K562 (cell line): ENCODE results near the gene JSRP1. TPM values are rescaled to one million over a fixed set of nuclear protein-coding genes. Genes with fewer than 3 reads are reported as not detected.

Source experiments
- ATAC-seq: fragments of 200-7000 bp; cut with Tn5 transposase; 3 replicates; pipeline ENCODE4 v1.9.1; 2020; ENCODE audit warnings: moderate library complexity
- BruUV-seq: library from RNA; stranded (reverse); fragments of 400-500 nt; replicated peaks from 2 replicates; lab custom pipeline; 2021; lab: Mats Ljungman, UMichigan
- CTCF ChIA-PET: fragments of 300-600 bp; formaldehyde crosslinking; extraction: SDS; loops from one replicate; lab custom pipeline; 2021; ENCODE audit warnings: low intra/inter-chr PET ratio; lab: Yijun Ruan, JAX
- POLR2A ChIA-PET: fragments of 300-600, 350-650 bp; sonication (Branson Sonifier 250); formaldehyde crosslinking; extraction: SDS; loops from one replicate; lab custom pipeline; 2021; ENCODE audit warnings: antibody characterized with exemption, inconsistent platforms; lab: Yijun Ruan, JAX
- DNase-seq, 4 experiments: peaks; one replicate each; pipeline versions ENCODE4 v3.0.0 to v3.0.0-alpha.2; 2011 to 2018; ENCODE audit warnings: low spot score in 3 of 4, mixed read lengths in 3 of 4; ENCODE audit errors: extremely low read depth in 1 of 4
- FAIRE-seq: peaks from 2 replicates; lab custom pipeline; 2011; peaks lifted over from hg19 to GRCh38; lab: Jason Lieb, UNC
- H2AFZ ChIP-seq: 2 replicates; pipeline ENCODE4 v1.6.0; 2011; ENCODE audit warnings: low read depth, low read length, control low read depth, inconsistent platforms
- H3K27ac ChIP-seq: fragments of 200-600 bp; 3 replicates; pipeline ENCODE4 v1.8.0; 2011; ENCODE audit warnings: low read depth, mild to moderate bottlenecking, control low read depth, inconsistent platforms, low read length, moderate library complexity, mixed read lengths; ENCODE audit errors: extremely low read depth
- H3K27me3 ChIP-seq, 2 experiments: fragments of 300-600 bp in 1 of 2; 2 replicates in 1 of 2; 3 replicates in 1 of 2; pipeline versions ENCODE4 v1.6.0 to v1.8.0; 2011; ENCODE audit warnings: inconsistent platforms in 2 of 2, low read length in 2 of 2, mild to moderate bottlenecking in 1 of 2, mixed read lengths in 1 of 2, moderate library complexity in 1 of 2; ENCODE audit not compliant: control insufficient read depth in 2 of 2, insufficient read depth in 2 of 2
- H3K36me3 ChIP-seq: fragments of 300-600 bp; 3 replicates; pipeline ENCODE4 v1.8.0; 2011; ENCODE audit warnings: mild to moderate bottlenecking, low read length, inconsistent platforms; ENCODE audit not compliant: control insufficient read depth, insufficient read depth
- H3K4me1 ChIP-seq, 2 experiments: fragments of 200-600 bp in 1 of 2; replicated peaks in 1 of 2; 2 replicates in 1 of 2; 3 replicates in 1 of 2; pipeline versions ENCODE4 v1.5.1 to v1.8.0; 2011; ENCODE audit warnings: inconsistent platforms in 2 of 2, low read length in 2 of 2, mild to moderate bottlenecking in 1 of 2, mixed read lengths in 1 of 2, moderate library complexity in 1 of 2; ENCODE audit not compliant: control insufficient read depth in 2 of 2, insufficient read depth in 2 of 2
- H3K4me2 ChIP-seq: 2 replicates; pipeline ENCODE4 v1.6.1; 2011; ENCODE audit warnings: low read length, control low read depth, inconsistent platforms, mixed read lengths; ENCODE audit not compliant: insufficient read depth
- H3K4me3 ChIP-seq: fragments of 200-600 bp; sonication (generic), shearing (Covaris generic); 2 replicates; pipeline ENCODE4 v1.5.1; 2016; ENCODE audit warnings: control low read depth, inconsistent platforms
- H3K79me2 ChIP-seq: fragments of 200-600 bp; 3 replicates; pipeline ENCODE4 v1.8.0; 2011; ENCODE audit warnings: low read length, inconsistent platforms; ENCODE audit not compliant: control insufficient read depth, insufficient read depth
- H3K9ac ChIP-seq, 2 experiments: 2 replicates each; pipeline versions ENCODE4 v1.6.0 to v1.6.1; 2011; ENCODE audit warnings: low read depth in 2 of 2, low read length in 2 of 2, control low read depth in 1 of 2, inconsistent platforms in 1 of 2, mild to moderate bottlenecking in 1 of 2, mixed read lengths in 1 of 2; ENCODE audit not compliant: insufficient read depth in 1 of 2
- H3K9me1 ChIP-seq: one replicate; pipeline ENCODE4 v1.6.0; 2011; ENCODE audit warnings: inconsistent platforms, mild to moderate bottlenecking, low read length, moderate library complexity; ENCODE audit not compliant: control insufficient read depth, insufficient read depth
- H3K9me3 ChIP-seq: replicated peaks from 2 replicates; pipeline ENCODE4 v1.5.1; 2011; ENCODE audit warnings: low read depth, low read length, inconsistent platforms; ENCODE audit not compliant: control insufficient read depth, insufficient read depth
- H4K20me1 ChIP-seq: replicated peaks from 2 replicates; pipeline ENCODE4 v1.6.1; 2011; ENCODE audit warnings: low read length, inconsistent platforms, mixed read lengths; ENCODE audit not compliant: control insufficient read depth, insufficient read depth
- CEBPB ChIP-seq: fragments of 450-650 bp; IDR thresholded peaks from 2 replicates; pipeline ENCODE4 v1.6.1; 2016; ENCODE audit warnings: missing genetic modification characterization, missing compliant biosample characterization
- CHD2 ChIP-seq: IDR thresholded peaks from 2 replicates; pipeline ENCODE4 v1.6.1; 2011; ENCODE audit warnings: low read depth, low read length
- HCFC1 ChIP-seq: IDR thresholded peaks from 2 replicates; pipeline ENCODE4 v1.6.1; 2012; ENCODE audit warnings: low read depth, low read length, improper control_type of control experiment
- HMGN3 ChIP-seq: IDR thresholded peaks from 2 replicates; pipeline ENCODE4 v1.6.1; 2011; ENCODE audit warnings: borderline replicate concordance, low read depth, mild to moderate bottlenecking, mixed read lengths, low read length; ENCODE audit not compliant: insufficient read length; ENCODE audit errors: extremely low read depth
- KAT7 ChIP-seq: sonication (generic); formaldehyde crosslinking; IDR thresholded peaks from 2 replicates; pipeline ENCODE4 v1.8.0; 2022; ENCODE audit warnings: missing genetic modification reagents, mild to moderate bottlenecking, borderline replicate concordance
- KDM5B ChIP-seq: fragments of 200-600 bp; sonication (generic); IDR thresholded peaks from 2 replicates; pipeline ENCODE4 v1.6.1; 2012; ENCODE audit warnings: low read depth, mild to moderate bottlenecking, moderate library complexity, low read length, control low read depth, inconsistent platforms; ENCODE audit not compliant: insufficient replicate concordance
- ZNF133 ChIP-seq: fragments of 250-450 bp; sonication (Bioruptor Pico); IDR thresholded peaks from 2 replicates; pipeline ENCODE4 v1.4.0; 2020; ENCODE audit warnings: mild to moderate bottlenecking
- ZNF134 ChIP-seq: fragments of 250-450 bp; sonication (Bioruptor Pico); conservative IDR thresholded peaks from 2 replicates; pipeline ENCODE4 v1.4.0; 2020
- WGBS: fragments of 100-300 bp; shearing (Covaris generic); methylation state at CpG from one replicate; pipeline ENCODE4 v1.1.6; 2016; ENCODE audit warnings: low coverage, mixed read lengths; ENCODE audit not compliant: insufficient coverage; ENCODE audit errors: missing lambda C conversion rate; 5-methylcytosine and 5-hydroxymethylcytosine counted together
- in situ Hi-C: fragments of 300-500 bp; cut with MboI; formaldehyde crosslinking; loops from 4 replicates; pipeline ENCODE4 v1.15.0; 2018; ENCODE audit warnings: inconsistent platforms, mixed read lengths
- intact Hi-C: fragments of 100-400 bp; cut with micrococcal nuclease; formaldehyde crosslinking; loops from 2 replicates; pipeline ENCODE4 v1.14.2; 2022
- polyA plus RNA-seq, 8 experiments: library from polyadenylated mRNA; depleted of rRNA in 4 of 8; stranded (reverse) in 5 of 8; unstranded in 3 of 8; fragments of >200 nt; fragmentation: Nextera tagmentation in 2 of 8; fragmentation: Illumina TruSeq in 1 of 8; extraction: Ambion mirVana in 2 of 8; extraction: Trizol in 1 of 8; gene quantifications; 2 replicates each; pipeline versions ENCODE4 v1.2.1 to v1.2.3, GENCODE V29; 2011 to 2014; ENCODE audit warnings: inconsistent platforms in 1 of 8, missing spikeins in 1 of 8
- total RNA-seq, 7 experiments: library from RNA; depleted of rRNA in 6 of 7; stranded (reverse); fragments of >200 nt in 6 of 7; fragmentation: Illumina TruSeq in 2 of 7; extraction: Trizol in 2 of 7; gene quantifications; 2 replicates each; pipeline versions ENCODE4 v1.2.1 to v1.2.3, GENCODE V29; 2011 to 2021; ENCODE audit warnings: low replicate concordance in 1 of 7
- TF ChIP-seq, protein P1 (sequence below): fragments of 450-650 bp; IDR thresholded peaks from 2 replicates; pipeline ENCODE4 v1.6.1; 2018; ENCODE audit not compliant: partially characterized antibody
- TF ChIP-seq, protein P2 (sequence below): fragments of 250-450 bp; sonication (Bioruptor Pico); IDR thresholded peaks from 2 replicates; pipeline ENCODE4 v1.5.0; 2022; ENCODE audit warnings: mild to moderate bottlenecking
- TF ChIP-seq, protein P3 (sequence below): sonication (generic); formaldehyde crosslinking; IDR thresholded peaks from 2 replicates; pipeline ENCODE4 v1.8.0; 2022; ENCODE audit warnings: missing genetic modification reagents, mild to moderate bottlenecking, moderate library complexity, borderline replicate concordance
- TF ChIP-seq, protein P4 (sequence below): fragments of 250-450 bp; sonication (Bioruptor Pico); IDR thresholded peaks from 2 replicates; pipeline ENCODE4 v1.8.0; 2022; ENCODE audit warnings: inconsistent platforms

JSRP1 gene
- total and polyA plus RNA-seq, 9 of the 15 experiments (the other 6 are each of a cell fraction or from before 2014, with no cell fraction given) = 0.08 to 1.2 (median 0.51) TPM; not detected in 4

GRCh38 chr19:2237869-2238153 is 18.4 kb downstream of the JSRP1 start:
- H3K27me3 ChIP-seq = no peaks in the 10 kb centered on the region
- in situ Hi-C loops = loop anchor here (5.0 to 10.0 kb wide), 3 partner anchors 34 to 159 kb away; no protein-coding TSS in a partner anchor
- peaks cover 57% of the 10 kb centered on the region for H4K20me1 ChIP-seq
- H3K9me1 ChIP-seq = peaks cover 19% of the 10 kb centered on the region
- peaks cover 58% of the 10 kb centered on the region; the same call in 2 of the 3 replicates for H3K36me3 ChIP-seq
- ATAC-seq (no peak), FAIRE-seq (peak; percentile 40), DNase-seq (no peak)
- ChIA-PET POLR2A (interaction anchor here (0.6 to 4.8 kb wide), 6 partner anchors 9 to 200 kb away, joined by 3 to 86 read pairs (median 6); no protein-coding TSS in a partner anchor), CTCF (no interaction called here)
- peaks cover 95% of the 10 kb centered on the region for H3K79me2 ChIP-seq
- intact Hi-C loops = loop anchor here (2.0 kb wide), 1 partner anchor 25 kb away; no protein-coding TSS in a partner anchor
- peak overlapping the region; percentile 98 for H3K27ac ChIP-seq
- WGBS = 4% methylated on average over 6 of the region's 6 CpGs
- H2AFZ ChIP-seq = no peak overlapping the region
- no peaks in the 10 kb centered on the region for H3K9me3 ChIP-seq
- TF ChIP-seq, protein P1, sequence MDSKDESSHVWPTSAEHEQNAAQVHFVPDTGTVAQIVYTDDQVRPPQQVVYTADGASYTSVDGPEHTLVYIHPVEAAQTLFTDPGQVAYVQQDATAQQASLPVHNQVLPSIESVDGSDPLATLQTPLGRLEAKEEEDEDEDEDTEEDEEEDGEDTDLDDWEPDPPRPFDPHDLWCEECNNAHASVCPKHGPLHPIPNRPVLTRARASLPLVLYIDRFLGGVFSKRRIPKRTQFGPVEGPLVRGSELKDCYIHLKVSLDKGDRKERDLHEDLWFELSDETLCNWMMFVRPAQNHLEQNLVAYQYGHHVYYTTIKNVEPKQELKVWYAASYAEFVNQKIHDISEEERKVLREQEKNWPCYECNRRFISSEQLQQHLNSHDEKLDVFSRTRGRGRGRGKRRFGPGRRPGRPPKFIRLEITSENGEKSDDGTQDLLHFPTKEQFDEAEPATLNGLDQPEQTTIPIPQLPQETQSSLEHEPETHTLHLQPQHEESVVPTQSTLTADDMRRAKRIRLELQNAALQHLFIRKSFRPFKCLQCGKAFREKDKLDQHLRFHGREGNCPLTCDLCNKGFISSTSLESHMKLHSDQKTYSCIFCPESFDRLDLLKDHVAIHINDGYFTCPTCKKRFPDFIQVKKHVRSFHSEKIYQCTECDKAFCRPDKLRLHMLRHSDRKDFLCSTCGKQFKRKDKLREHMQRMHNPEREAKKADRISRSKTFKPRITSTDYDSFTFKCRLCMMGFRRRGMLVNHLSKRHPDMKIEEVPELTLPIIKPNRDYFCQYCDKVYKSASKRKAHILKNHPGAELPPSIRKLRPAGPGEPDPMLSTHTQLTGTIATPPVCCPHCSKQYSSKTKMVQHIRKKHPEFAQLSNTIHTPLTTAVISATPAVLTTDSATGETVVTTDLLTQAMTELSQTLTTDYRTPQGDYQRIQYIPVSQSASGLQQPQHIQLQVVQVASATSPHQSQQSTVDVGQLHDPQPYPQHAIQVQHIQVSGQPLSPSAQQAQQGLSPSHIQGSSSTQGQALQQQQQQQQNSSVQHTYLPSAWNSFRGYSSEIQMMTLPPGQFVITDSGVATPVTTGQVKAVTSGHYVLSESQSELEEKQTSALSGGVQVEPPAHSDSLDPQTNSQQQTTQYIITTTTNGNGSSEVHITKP = peak; percentile 25
- TF ChIP-seq, protein P2, sequence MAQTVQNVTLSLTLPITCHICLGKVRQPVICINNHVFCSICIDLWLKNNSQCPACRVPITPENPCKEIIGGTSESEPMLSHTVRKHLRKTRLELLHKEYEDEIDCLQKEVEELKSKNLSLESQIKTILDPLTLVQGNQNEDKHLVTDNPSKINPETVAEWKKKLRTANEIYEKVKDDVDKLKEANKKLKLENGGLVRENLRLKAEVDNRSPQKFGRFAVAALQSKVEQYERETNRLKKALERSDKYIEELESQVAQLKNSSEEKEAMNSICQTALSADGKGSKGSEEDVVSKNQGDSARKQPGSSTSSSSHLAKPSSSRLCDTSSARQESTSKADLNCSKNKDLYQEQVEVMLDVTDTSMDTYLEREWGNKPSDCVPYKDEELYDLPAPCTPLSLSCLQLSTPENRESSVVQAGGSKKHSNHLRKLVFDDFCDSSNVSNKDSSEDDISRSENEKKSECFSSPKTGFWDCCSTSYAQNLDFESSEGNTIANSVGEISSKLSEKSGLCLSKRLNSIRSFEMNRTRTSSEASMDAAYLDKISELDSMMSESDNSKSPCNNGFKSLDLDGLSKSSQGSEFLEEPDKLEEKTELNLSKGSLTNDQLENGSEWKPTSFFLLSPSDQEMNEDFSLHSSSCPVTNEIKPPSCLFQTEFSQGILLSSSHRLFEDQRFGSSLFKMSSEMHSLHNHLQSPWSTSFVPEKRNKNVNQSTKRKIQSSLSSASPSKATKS (CRISPR knock-in tag) = no peak
- TF ChIP-seq, protein P3, sequence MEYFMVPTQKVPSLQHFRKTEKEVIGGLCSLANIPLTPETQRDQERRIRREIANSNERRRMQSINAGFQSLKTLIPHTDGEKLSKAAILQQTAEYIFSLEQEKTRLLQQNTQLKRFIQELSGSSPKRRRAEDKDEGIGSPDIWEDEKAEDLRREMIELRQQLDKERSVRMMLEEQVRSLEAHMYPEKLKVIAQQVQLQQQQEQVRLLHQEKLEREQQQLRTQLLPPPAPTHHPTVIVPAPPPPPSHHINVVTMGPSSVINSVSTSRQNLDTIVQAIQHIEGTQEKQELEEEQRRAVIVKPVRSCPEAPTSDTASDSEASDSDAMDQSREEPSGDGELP = 0 out of 2 replicates have a peak, but pooled peaks have one; percentile 23
- no peak for TF ChIP-seq HCFC1
- no peak for TF ChIP-seq ZNF133 (CRISPR knock-in tag)
- TF ChIP-seq KAT7 (CRISPR knock-in tag) = peak; percentile 82
- TF ChIP-seq, protein P4, sequence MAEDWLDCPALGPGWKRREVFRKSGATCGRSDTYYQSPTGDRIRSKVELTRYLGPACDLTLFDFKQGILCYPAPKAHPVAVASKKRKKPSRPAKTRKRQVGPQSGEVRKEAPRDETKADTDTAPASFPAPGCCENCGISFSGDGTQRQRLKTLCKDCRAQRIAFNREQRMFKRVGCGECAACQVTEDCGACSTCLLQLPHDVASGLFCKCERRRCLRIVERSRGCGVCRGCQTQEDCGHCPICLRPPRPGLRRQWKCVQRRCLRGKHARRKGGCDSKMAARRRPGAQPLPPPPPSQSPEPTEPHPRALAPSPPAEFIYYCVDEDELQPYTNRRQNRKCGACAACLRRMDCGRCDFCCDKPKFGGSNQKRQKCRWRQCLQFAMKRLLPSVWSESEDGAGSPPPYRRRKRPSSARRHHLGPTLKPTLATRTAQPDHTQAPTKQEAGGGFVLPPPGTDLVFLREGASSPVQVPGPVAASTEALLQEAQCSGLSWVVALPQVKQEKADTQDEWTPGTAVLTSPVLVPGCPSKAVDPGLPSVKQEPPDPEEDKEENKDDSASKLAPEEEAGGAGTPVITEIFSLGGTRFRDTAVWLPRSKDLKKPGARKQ (CRISPR knock-in tag) = no peak
- TF ChIP-seq HMGN3 = no peak
- peak; percentile 66 for TF ChIP-seq CEBPB (tag)
- TF ChIP-seq ZNF134 (CRISPR knock-in tag) = no peak
- TF ChIP-seq CHD2 = no peak
- peak; percentile 18 for TF ChIP-seq KDM5B
- H3K4me3 ChIP-seq = peak overlapping the region; percentile 97
- peak overlapping the region; percentile 90 to 98 for H3K9ac ChIP-seq
- H3K4me2 ChIP-seq = peak overlapping the region; percentile 94
- no TSS peak for BruUV-seq
- peaks cover 28 to 65% of the 10 kb centered on the region in 2 experiments for H3K4me1 ChIP-seq
